Liver (tissue), 9 donors: ENCODE measurements around the gene CHTF8. TPM values are rescaled to one million over a fixed set of nuclear protein-coding genes. Genes with fewer than 3 reads are reported as not detected.

ENCODE experiments used
- DNase-seq: peaks from one replicate; pipeline ENCODE4 v3.0.0-alpha.2; 2017; ENCODE audit warnings: low spot score
- H3K27ac ChIP-seq, 2 donors: one replicate each; pipeline ENCODE4 v1.7.0; 2013; ENCODE audit warnings: inconsistent platforms in 2 of 2, low read length in 2 of 2, control low read depth in 1 of 2, low read depth in 1 of 2, mild to moderate bottlenecking in 1 of 2
- H3K27me3 ChIP-seq, 4 donors: one replicate each; pipeline versions ENCODE4 v1.6.1 to v1.7.0; 2013; ENCODE audit warnings: low read length in 3 of 4, inconsistent platforms in 1 of 4, mild to moderate bottlenecking in 1 of 4, moderate library complexity in 1 of 4; ENCODE audit not compliant: control insufficient read depth in 4 of 4, insufficient read depth in 4 of 4
- H3K36me3 ChIP-seq, 4 donors: one replicate each; pipeline versions ENCODE4 v1.6.1 to v1.7.0; 2013; ENCODE audit warnings: low read length in 3 of 4, mild to moderate bottlenecking in 3 of 4, low read depth in 1 of 4, moderate library complexity in 1 of 4; ENCODE audit not compliant: control insufficient read depth in 4 of 4, insufficient read depth in 3 of 4
- H3K4me1 ChIP-seq, 4 donors: one replicate each; pipeline versions ENCODE4 v1.6.1 to v1.7.0; 2013; ENCODE audit warnings: low read length in 3 of 4, mild to moderate bottlenecking in 3 of 4, moderate library complexity in 1 of 4; ENCODE audit not compliant: control insufficient read depth in 4 of 4, insufficient read depth in 4 of 4
- H3K4me3 ChIP-seq, 3 donors: one replicate each; pipeline versions ENCODE4 v1.6.1 to v1.7.0; 2013; ENCODE audit warnings: low read length in 3 of 3, control low read depth in 1 of 3, low read depth in 1 of 3, mild to moderate bottlenecking in 1 of 3
- H3K9ac ChIP-seq, 2 donors: one replicate each; pipeline ENCODE4 v1.7.0; 2013; ENCODE audit warnings: low read length in 2 of 2, mild to moderate bottlenecking in 2 of 2, moderate library complexity in 2 of 2, control low read depth in 1 of 2, low read depth in 1 of 2
- H3K9me3 ChIP-seq, 4 donors: one replicate each; pipeline versions ENCODE4 v1.6.1 to v1.7.0; 2013; ENCODE audit warnings: low read length in 3 of 4; ENCODE audit not compliant: control insufficient read depth in 4 of 4
- FOXA2 ChIP-seq: IDR thresholded peaks from 2 replicates; pipeline ENCODE4 v1.6.1; 2016; ENCODE audit warnings: antibody characterized with exemption
- GABPA ChIP-seq, 2 donors: IDR thresholded peaks in 1 of 2; conservative IDR thresholded peaks in 1 of 2; 2 replicates each; pipeline ENCODE4 v1.6.1; 2016; ENCODE audit warnings: antibody characterized with exemption in 2 of 2, mild to moderate bottlenecking in 1 of 2, moderate library complexity in 1 of 2
- HNF4A ChIP-seq, 2 donors: conservative IDR thresholded peaks; 2 replicates each; pipeline ENCODE4 v1.6.1; 2016; ENCODE audit warnings: antibody characterized with exemption in 2 of 2, mild to moderate bottlenecking in 2 of 2
- HNF4G ChIP-seq: IDR thresholded peaks from 2 replicates; pipeline ENCODE4 v1.6.1; 2016; ENCODE audit warnings: antibody characterized with exemption
- JUND ChIP-seq, 2 donors: IDR thresholded peaks; 2 replicates each; pipeline ENCODE4 v1.6.1; 2016; ENCODE audit warnings: antibody characterized with exemption in 2 of 2
- NR2F2 ChIP-seq: IDR thresholded peaks from 2 replicates; pipeline ENCODE4 v1.6.1; 2016; ENCODE audit warnings: antibody characterized with exemption
- RAD21 ChIP-seq, 2 donors: IDR thresholded peaks; 2 replicates each; pipeline ENCODE4 v1.6.1; 2016; ENCODE audit warnings: antibody characterized with exemption in 2 of 2, mild to moderate bottlenecking in 2 of 2
- RXRA ChIP-seq, 2 donors: IDR thresholded peaks; 2 replicates each; pipeline ENCODE4 v1.6.1; 2017 to 2018; ENCODE audit warnings: antibody characterized with exemption in 2 of 2, mild to moderate bottlenecking in 1 of 2
- SP1 ChIP-seq: IDR thresholded peaks from 2 replicates; pipeline ENCODE4 v1.6.1; 2018; ENCODE audit warnings: antibody characterized with exemption, mild to moderate bottlenecking
- TAF1 ChIP-seq: conservative IDR thresholded peaks from 2 replicates; pipeline ENCODE4 v1.6.1; 2016; ENCODE audit warnings: antibody characterized with exemption, mild to moderate bottlenecking
- YY1 ChIP-seq: IDR thresholded peaks from 2 replicates; pipeline ENCODE4 v1.6.1; 2016; ENCODE audit warnings: antibody characterized with exemption, mild to moderate bottlenecking
- WGBS: extraction: QIAGEN DNeasy Blood & Tissue Kit; methylation state at CpG from one replicate; pipeline ENCODE4 v1.1.7; 2013; 5-methylcytosine and 5-hydroxymethylcytosine counted together
- polyA plus RNA-seq, 2 donors: library from polyadenylated mRNA; stranded (reverse) in 1 of 2; unstranded in 1 of 2; fragments of 200-250 nt in 1 of 2; fragments of >200 nt in 1 of 2; fragmentation: Nextera tagmentation in 1 of 2; extraction: Ambion mirVana in 1 of 2; gene quantifications; one replicate each; pipeline versions ENCODE4 v1.2.1 to v1.2.3, GENCODE V29; 2013 to 2015
- total RNA-seq, 2 donors: library from RNA; depleted of rRNA; stranded (reverse); fragments of >200 nt; gene quantifications; one replicate each; pipeline ENCODE4 v1.2.3, GENCODE V29; 2014
- TF ChIP-seq, protein P1 (sequence below): IDR thresholded peaks from 2 replicates; pipeline ENCODE4 v1.6.1; 2016; ENCODE audit warnings: antibody characterized with exemption
- TF ChIP-seq, protein P2 (sequence below): fragments of 150-350 bp; IDR thresholded peaks from 2 replicates; pipeline ENCODE4 v1.5.1; 2017; ENCODE audit warnings: improper control_type of control experiment, low read depth, low read length; ENCODE audit not compliant: missing input control
- TF ChIP-seq, protein P3 (sequence below): IDR thresholded peaks from 2 replicates; pipeline ENCODE4 v1.6.1; 2016; ENCODE audit warnings: antibody characterized with exemption
- TF ChIP-seq, protein P4 (sequence below): IDR thresholded peaks from 2 replicates; pipeline ENCODE4 v1.6.1; 2016; ENCODE audit warnings: antibody characterized with exemption, mild to moderate bottlenecking
- donor health status: healthy.
- donor health status: healthy.
- donor health status: healthy.
- donor health status: healthy.
- donor health status: healthy.

Gene CHTF8
- total and polyA plus RNA-seq, 4 donors, result 15.2 to 56.9 (median 51.6) TPM

DNA sequence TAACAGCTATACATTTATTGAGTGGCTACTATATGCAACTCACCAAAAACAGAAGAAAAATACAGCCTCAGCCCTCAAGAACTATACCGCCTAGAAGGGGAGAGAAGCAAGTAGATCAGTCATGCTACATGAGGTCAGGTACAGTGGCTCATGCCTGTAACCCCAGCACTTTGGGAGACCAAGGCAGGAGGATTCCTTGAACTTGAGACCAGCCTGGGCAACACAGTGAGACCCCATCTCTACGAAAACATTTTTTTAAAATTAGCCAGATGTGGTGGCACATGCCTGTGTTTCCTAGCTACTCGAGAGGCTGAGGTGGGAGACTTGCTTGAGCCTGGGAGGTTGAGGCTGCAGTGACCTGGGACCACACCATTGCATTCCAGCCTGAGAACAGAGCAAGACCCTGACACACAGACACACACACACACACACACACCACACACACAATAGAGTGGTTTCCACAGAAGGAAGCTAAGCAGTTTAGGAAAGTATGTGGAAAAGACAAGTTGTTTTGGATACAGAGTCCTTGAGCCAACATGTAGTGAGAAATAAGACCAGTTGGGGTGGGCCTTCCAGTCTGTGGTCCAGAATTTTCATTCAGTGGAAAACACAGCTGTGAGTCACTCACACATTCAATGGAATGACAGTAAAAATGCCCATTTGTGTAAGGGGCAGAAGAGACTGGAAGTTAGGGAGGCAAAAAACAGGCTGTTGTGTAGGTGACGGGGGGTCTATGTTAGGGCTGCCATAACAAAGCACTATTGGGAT, 43.8 kb upstream of the CHTF8 start:
- no peak for DNase-seq
- WGBS, result 95% methylated on average over 4 of the region's 4 CpGs
- no peak overlapping the region for H3K4me3 ChIP-seq
- no peaks in the 10 kb centered on the region for H3K9me3 ChIP-seq
- no peaks in the 10 kb centered on the region for H3K27me3 ChIP-seq
- H3K36me3 ChIP-seq, result no peaks in the 10 kb centered on the region
- H3K9ac ChIP-seq, result no peak overlapping the region
- no peaks in the 10 kb centered on the region for H3K4me1 ChIP-seq
- no peak overlapping the region for H3K27ac ChIP-seq
- TF ChIP-seq, protein P1, sequence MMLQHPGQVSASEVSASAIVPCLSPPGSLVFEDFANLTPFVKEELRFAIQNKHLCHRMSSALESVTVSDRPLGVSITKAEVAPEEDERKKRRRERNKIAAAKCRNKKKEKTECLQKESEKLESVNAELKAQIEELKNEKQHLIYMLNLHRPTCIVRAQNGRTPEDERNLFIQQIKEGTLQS, result no peak
- no peak for TF ChIP-seq HNF4G
- no peak for TF ChIP-seq YY1
- TF ChIP-seq NR2F2, result no peak
- TF ChIP-seq RAD21 (IDR thresholded peaks at IDR 0.05), result no peak
- TF ChIP-seq, protein P2, sequence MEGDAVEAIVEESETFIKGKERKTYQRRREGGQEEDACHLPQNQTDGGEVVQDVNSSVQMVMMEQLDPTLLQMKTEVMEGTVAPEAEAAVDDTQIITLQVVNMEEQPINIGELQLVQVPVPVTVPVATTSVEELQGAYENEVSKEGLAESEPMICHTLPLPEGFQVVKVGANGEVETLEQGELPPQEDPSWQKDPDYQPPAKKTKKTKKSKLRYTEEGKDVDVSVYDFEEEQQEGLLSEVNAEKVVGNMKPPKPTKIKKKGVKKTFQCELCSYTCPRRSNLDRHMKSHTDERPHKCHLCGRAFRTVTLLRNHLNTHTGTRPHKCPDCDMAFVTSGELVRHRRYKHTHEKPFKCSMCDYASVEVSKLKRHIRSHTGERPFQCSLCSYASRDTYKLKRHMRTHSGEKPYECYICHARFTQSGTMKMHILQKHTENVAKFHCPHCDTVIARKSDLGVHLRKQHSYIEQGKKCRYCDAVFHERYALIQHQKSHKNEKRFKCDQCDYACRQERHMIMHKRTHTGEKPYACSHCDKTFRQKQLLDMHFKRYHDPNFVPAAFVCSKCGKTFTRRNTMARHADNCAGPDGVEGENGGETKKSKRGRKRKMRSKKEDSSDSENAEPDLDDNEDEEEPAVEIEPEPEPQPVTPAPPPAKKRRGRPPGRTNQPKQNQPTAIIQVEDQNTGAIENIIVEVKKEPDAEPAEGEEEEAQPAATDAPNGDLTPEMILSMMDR, result no peak
- TF ChIP-seq GABPA (IDR thresholded peaks at IDR 0.05 in 1 of 2, conservative IDR thresholded peaks at IDR 0.05 in 1 of 2), result no peak
- no peak for TF ChIP-seq HNF4A (conservative IDR thresholded peaks at IDR 0.05)
- no peak for TF ChIP-seq JUND (IDR thresholded peaks at IDR 0.05)
- no peak for TF ChIP-seq SP1

DNA sequence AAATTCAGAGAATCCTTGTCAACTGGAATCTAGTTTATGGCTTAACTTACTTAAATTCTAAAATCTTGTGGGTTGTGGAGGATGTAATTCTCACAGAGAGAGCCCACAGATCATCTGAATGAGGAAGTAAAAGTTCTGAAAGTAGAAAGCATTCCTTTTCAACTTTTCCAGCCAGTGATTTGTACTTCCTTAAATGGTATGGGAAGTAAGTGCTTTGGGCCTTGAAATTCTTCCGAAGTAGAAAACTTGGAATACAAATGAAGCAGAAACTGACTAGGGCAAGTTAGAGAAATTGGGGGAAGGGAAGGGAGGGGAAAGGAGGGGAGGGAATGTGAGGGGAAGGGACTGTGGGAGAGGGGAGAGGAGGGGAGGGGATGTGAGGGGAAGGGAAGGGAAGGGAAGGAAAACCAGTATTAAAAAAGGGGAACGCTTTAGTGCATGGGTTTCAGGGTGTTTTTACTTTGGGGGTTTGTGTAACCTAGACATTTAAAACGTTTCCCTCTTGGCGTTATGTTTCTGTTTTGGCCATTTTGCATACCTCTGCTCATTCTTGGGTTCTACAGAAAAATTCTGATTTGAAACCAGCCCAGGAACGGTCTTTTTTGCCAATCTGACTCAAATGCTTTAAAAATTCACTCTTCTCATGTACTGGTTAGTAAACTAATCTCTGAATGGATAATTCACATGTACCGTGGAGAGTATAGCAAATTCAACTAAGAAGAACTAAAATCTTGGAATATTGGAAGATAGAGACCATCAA, 39.1 kb upstream of the CHTF8 start:
- no peaks in the 10 kb centered on the region for H3K27me3 ChIP-seq
- no peaks in the 10 kb centered on the region for H3K4me1 ChIP-seq
- no peaks in the 10 kb centered on the region for H3K9me3 ChIP-seq
- no peak overlapping the region for H3K9ac ChIP-seq
- 81% methylated on average over 6 of the region's 6 CpGs for WGBS
- H3K27ac ChIP-seq, result no peak overlapping the region
- peaks cover 0 to 25% (median 17%) of the 10 kb centered on the region in 4 donors for H3K36me3 ChIP-seq
- no peak overlapping the region for H3K4me3 ChIP-seq
- TF ChIP-seq RXRA (IDR thresholded peaks at IDR 0.05), result no peak
- no peak for TF ChIP-seq HNF4G
- TF ChIP-seq GABPA (IDR thresholded peaks at IDR 0.05 in 1 of 2, conservative IDR thresholded peaks at IDR 0.05 in 1 of 2), result no peak
- TF ChIP-seq, protein P3, sequence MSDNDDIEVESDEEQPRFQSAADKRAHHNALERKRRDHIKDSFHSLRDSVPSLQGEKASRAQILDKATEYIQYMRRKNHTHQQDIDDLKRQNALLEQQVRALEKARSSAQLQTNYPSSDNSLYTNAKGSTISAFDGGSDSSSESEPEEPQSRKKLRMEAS, result no peak
- no peak for TF ChIP-seq HNF4A (conservative IDR thresholded peaks at IDR 0.05)
- TF ChIP-seq, protein P4, sequence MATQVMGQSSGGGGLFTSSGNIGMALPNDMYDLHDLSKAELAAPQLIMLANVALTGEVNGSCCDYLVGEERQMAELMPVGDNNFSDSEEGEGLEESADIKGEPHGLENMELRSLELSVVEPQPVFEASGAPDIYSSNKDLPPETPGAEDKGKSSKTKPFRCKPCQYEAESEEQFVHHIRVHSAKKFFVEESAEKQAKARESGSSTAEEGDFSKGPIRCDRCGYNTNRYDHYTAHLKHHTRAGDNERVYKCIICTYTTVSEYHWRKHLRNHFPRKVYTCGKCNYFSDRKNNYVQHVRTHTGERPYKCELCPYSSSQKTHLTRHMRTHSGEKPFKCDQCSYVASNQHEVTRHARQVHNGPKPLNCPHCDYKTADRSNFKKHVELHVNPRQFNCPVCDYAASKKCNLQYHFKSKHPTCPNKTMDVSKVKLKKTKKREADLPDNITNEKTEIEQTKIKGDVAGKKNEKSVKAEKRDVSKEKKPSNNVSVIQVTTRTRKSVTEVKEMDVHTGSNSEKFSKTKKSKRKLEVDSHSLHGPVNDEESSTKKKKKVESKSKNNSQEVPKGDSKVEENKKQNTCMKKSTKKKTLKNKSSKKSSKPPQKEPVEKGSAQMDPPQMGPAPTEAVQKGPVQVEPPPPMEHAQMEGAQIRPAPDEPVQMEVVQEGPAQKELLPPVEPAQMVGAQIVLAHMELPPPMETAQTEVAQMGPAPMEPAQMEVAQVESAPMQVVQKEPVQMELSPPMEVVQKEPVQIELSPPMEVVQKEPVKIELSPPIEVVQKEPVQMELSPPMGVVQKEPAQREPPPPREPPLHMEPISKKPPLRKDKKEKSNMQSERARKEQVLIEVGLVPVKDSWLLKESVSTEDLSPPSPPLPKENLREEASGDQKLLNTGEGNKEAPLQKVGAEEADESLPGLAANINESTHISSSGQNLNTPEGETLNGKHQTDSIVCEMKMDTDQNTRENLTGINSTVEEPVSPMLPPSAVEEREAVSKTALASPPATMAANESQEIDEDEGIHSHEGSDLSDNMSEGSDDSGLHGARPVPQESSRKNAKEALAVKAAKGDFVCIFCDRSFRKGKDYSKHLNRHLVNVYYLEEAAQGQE, result no peak
- no peak for TF ChIP-seq FOXA2
- no peak for TF ChIP-seq TAF1
- no peak for DNase-seq
